ENCODE measurements around the gene CALD1.

Gene CALD1

DNA sequence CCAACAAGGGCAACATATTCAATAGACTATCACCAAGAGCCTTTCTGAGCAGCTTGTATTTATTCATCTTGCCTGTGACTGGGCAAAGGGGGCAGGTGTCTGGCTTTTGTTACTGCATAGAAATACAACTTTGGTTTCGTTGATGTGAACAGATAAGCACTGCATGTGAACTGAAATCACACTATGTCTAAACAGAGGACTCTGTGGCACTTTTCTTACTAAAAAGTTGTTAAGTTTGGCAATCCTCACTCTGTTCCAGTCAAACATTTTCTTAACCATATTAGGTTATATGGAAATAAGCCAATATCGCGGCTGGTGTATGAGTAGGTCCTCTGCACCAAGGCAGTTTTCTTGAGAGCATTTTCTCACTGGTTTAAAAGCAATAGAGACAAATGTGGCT is 48.5 kb downstream of the CALD1 start:
- H2AFZ ChIP-seq (ENCODE audit: low read length) = no peak overlapping the region
- H3F3A ChIP-seq (ENCODE audit: insufficient read depth, low read length) = no peaks in the 10 kb centered on the region
- H3K4me3 ChIP-seq (ENCODE audit: low read depth, low read length, poor library complexity, severe bottlenecking) = no peak overlapping the region
- no peaks in the 10 kb centered on the region for H4K20me1 ChIP-seq (ENCODE audit: insufficient read depth, low read length)
- no peaks in the 10 kb centered on the region for H3K4me1 ChIP-seq (ENCODE audit: insufficient read depth, low read length, severe bottlenecking)
- H3K4me2 ChIP-seq (ENCODE audit: low read length) = no peak overlapping the region
- TF ChIP-seq, protein P1, sequence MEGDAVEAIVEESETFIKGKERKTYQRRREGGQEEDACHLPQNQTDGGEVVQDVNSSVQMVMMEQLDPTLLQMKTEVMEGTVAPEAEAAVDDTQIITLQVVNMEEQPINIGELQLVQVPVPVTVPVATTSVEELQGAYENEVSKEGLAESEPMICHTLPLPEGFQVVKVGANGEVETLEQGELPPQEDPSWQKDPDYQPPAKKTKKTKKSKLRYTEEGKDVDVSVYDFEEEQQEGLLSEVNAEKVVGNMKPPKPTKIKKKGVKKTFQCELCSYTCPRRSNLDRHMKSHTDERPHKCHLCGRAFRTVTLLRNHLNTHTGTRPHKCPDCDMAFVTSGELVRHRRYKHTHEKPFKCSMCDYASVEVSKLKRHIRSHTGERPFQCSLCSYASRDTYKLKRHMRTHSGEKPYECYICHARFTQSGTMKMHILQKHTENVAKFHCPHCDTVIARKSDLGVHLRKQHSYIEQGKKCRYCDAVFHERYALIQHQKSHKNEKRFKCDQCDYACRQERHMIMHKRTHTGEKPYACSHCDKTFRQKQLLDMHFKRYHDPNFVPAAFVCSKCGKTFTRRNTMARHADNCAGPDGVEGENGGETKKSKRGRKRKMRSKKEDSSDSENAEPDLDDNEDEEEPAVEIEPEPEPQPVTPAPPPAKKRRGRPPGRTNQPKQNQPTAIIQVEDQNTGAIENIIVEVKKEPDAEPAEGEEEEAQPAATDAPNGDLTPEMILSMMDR (IDR thresholded peaks at IDR 0.05; ENCODE audit: low read length) = no peak
- no peak for TF ChIP-seq EZH2 (IDR thresholded peaks at IDR 0.05; ENCODE audit: borderline replicate concordance, low read length)
- H3K9me3 ChIP-seq (ENCODE audit: low read length) = no peaks in the 10 kb centered on the region
- no peak overlapping the region for H3K9ac ChIP-seq (ENCODE audit: low read length)
- no peaks in the 10 kb centered on the region for H3K79me2 ChIP-seq (ENCODE audit: insufficient read depth, low read length)
- no peak overlapping the region for H3K27ac ChIP-seq (ENCODE audit: low read depth, low read length, poor library complexity, severe bottlenecking)
- H3K36me3 ChIP-seq (ENCODE audit: insufficient read depth, low read length) = no peaks in the 10 kb centered on the region
- no peaks in the 10 kb centered on the region for H3K9me2 ChIP-seq (ENCODE audit: low read depth, low read length)
- no peaks in the 10 kb centered on the region for H3K27me3 ChIP-seq (ENCODE audit: insufficient read depth, low read length)

- Histone ChIP-seq H3K36me3 (ENCODE audit: insufficient read depth, low read length) (no peaks in the 10 kb centered on the region), H3K9me3 (ENCODE audit: low read length) (no peaks in the 10 kb centered on the region), H3K27ac (ENCODE audit: low read depth, low read length, poor library complexity, severe bottlenecking) (no peak overlapping the region), H3K4me2 (ENCODE audit: low read length) (no peak overlapping the region), H3F3A (ENCODE audit: insufficient read depth, low read length) (no peaks in the 10 kb centered on the region), H2AFZ (ENCODE audit: low read length) (no peak overlapping the region), H3K4me1 (ENCODE audit: insufficient read depth, low read length, severe bottlenecking) (no peaks in the 10 kb centered on the region), H4K20me1 (ENCODE audit: insufficient read depth, low read length) (no peaks in the 10 kb centered on the region), H3K79me2 (ENCODE audit: insufficient read depth, low read length) (no peaks in the 10 kb centered on the region), H3K4me3 (ENCODE audit: low read depth, low read length, poor library complexity, severe bottlenecking) (no peak overlapping the region), H3K9ac (ENCODE audit: low read length) (no peak overlapping the region), H3K9me2 (ENCODE audit: low read depth, low read length) (no peaks in the 10 kb centered on the region), H3K27me3 (ENCODE audit: insufficient read depth, low read length) (no peaks in the 10 kb centered on the region)
- TF ChIP-seq EZH2 (IDR thresholded peaks at IDR 0.05; ENCODE audit: borderline replicate concordance, low read length) = no peak
- TF ChIP-seq, protein P1 (IDR thresholded peaks at IDR 0.05; ENCODE audit: low read length) = no peak
Measured at GRCh38 chr7:134828361-134828760, 48.9 kb downstream of the CALD1 start.

- TF ChIP-seq, protein P1 (IDR thresholded peaks at IDR 0.05; ENCODE audit: low read length) = no peak
- TF ChIP-seq EZH2 (IDR thresholded peaks at IDR 0.05; ENCODE audit: borderline replicate concordance, low read length) = no peak
Measured at GRCh38 chr7:134829380-134829986, 50.0 kb downstream of the CALD1 start.

More at GRCh38 chr7:134829380-134829986, 50.0 kb downstream of the CALD1 start:
- Histone ChIP-seq H3K4me2 (ENCODE audit: low read length) (no peak overlapping the region), H3K79me2 (ENCODE audit: insufficient read depth, low read length) (no peaks in the 10 kb centered on the region), H3K4me1 (ENCODE audit: insufficient read depth, low read length, severe bottlenecking) (no peaks in the 10 kb centered on the region), H3K27me3 (ENCODE audit: insufficient read depth, low read length) (no peaks in the 10 kb centered on the region), H4K20me1 (ENCODE audit: insufficient read depth, low read length) (no peaks in the 10 kb centered on the region), H3K36me3 (ENCODE audit: insufficient read depth, low read length) (no peaks in the 10 kb centered on the region), H3K9me2 (ENCODE audit: low read depth, low read length) (no peaks in the 10 kb centered on the region), H3K27ac (ENCODE audit: low read depth, low read length, poor library complexity, severe bottlenecking) (no peak overlapping the region), H2AFZ (ENCODE audit: low read length) (no peak overlapping the region), H3K9ac (ENCODE audit: low read length) (no peak overlapping the region), H3K9me3 (ENCODE audit: low read length) (no peaks in the 10 kb centered on the region), H3K4me3 (ENCODE audit: low read depth, low read length, poor library complexity, severe bottlenecking) (no peak overlapping the region), H3F3A (ENCODE audit: insufficient read depth, low read length) (no peaks in the 10 kb centered on the region)

All from OCI-LY1 (cell line).